SKM-1 (cell line): ENCODE measurements around the gene CORO1C.
A peak's percentile ranks its signal among the peaks of the same experiment; 100 is the strongest.
"Not testable (repeated sequence)": the region's sequence is repeated elsewhere in the genome, so short reads cannot be mapped to it uniquely, and the experiment has no call there.

Experiments used
- DNase-seq: peaks from one replicate; lab custom pipeline; 2025; ENCODE audit not compliant: unreplicated experiment; lab: John Stamatoyannopoulos, UW

CORO1C gene

GRCh38 chr12:108731105-108731865, at the start of gene CORO1C:
Gene CORO1C (minus strand): TSS chr12:108731518. CDS start chr12:108701318, 30,200 bp downstream.
- peak; percentile 62 for DNase-seq

GRCh38 chr12:108779998-108780688, 48.8 kb upstream of the CORO1C start:
- no peak for DNase-seq

GRCh38 chr12:108778053-108778452, 46.7 kb upstream of the CORO1C start:
- no peak for DNase-seq

GRCh38 chr12:108777156-108777555, 45.8 kb upstream of the CORO1C start:
- DNase-seq, result no peak

GRCh38 chr12:108773798-108774788, 42.8 kb upstream of the CORO1C start:
- DNase-seq, result no peak

- no peak for DNase-seq
Observed at GRCh38 chr12:108772891-108773797, 41.8 kb upstream of the CORO1C start.

GRCh38 chr12:108772247-108772646, 40.9 kb upstream of the CORO1C start:
- no peak for DNase-seq

GRCh38 chr12:108771835-108772234, 40.5 kb upstream of the CORO1C start:
- not testable (repeated sequence) for DNase-seq

- no peak for DNase-seq
Observed at GRCh38 chr12:108770963-108771362, 39.6 kb upstream of the CORO1C start.

- no peak for DNase-seq
Observed at GRCh38 chr12:108770269-108770829, 39.0 kb upstream of the CORO1C start.

- DNase-seq, result no peak
Observed at GRCh38 chr12:108768591-108769500, 37.5 kb upstream of the CORO1C start.

- DNase-seq, result no peak
Observed at GRCh38 chr12:108766294-108766693, 35.0 kb upstream of the CORO1C start.

GRCh38 chr12:108765289-108765764, 34.0 kb upstream of the CORO1C start:
- DNase-seq, result no peak

- no peak for DNase-seq
Observed at GRCh38 chr12:108764540-108765288, 33.4 kb upstream of the CORO1C start.

- no peak for DNase-seq
Observed at GRCh38 chr12:108761226-108761625, 29.9 kb upstream of the CORO1C start.

- no peak for DNase-seq
Observed at GRCh38 chr12:108759924-108760323, 28.6 kb upstream of the CORO1C start.

GRCh38 chr12:108757856-108758255, 26.5 kb upstream of the CORO1C start:
- no peak for DNase-seq

GRCh38 chr12:108756421-108756820, 25.1 kb upstream of the CORO1C start:
- no peak for DNase-seq
